GM19438 (cell line): Measurements from ENCODE around the gene PREX1.

Experiments
- ATAC-seq: cut with Tn5 transposase; IDR thresholded peaks from one replicate; pipeline ENCODE4 v1.9.1; 2021; ENCODE audit warnings: low read depth; ENCODE audit not compliant: unreplicated experiment

PREX1 gene

DNA sequence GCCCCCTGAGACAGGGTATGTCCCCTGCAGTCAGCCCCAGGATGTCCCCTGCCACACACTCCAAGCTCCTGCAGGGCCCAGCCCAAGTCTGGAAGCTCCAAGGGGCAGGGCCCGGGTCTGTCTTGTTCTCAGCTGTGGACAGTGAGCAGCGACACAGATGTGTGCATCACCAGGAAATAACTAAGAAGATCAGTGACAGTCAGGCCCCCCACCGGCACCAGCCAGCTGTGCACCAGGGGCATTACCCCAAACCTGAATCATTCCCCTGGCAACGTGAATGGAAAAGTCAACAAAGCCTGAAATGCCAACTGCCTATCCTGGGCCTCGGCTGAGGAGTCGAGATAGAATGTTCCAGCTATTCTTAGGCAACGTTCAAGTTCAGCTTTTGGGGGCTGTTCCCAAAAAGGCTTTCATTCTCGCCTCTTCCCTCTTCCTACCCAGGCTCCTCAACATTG is 105.0 kb downstream of the PREX1 start:
- no peak for ATAC-seq

GRCh38 chr20:48722002-48722731 is 105.6 kb downstream of the PREX1 start:
- no peak for ATAC-seq

DNA sequence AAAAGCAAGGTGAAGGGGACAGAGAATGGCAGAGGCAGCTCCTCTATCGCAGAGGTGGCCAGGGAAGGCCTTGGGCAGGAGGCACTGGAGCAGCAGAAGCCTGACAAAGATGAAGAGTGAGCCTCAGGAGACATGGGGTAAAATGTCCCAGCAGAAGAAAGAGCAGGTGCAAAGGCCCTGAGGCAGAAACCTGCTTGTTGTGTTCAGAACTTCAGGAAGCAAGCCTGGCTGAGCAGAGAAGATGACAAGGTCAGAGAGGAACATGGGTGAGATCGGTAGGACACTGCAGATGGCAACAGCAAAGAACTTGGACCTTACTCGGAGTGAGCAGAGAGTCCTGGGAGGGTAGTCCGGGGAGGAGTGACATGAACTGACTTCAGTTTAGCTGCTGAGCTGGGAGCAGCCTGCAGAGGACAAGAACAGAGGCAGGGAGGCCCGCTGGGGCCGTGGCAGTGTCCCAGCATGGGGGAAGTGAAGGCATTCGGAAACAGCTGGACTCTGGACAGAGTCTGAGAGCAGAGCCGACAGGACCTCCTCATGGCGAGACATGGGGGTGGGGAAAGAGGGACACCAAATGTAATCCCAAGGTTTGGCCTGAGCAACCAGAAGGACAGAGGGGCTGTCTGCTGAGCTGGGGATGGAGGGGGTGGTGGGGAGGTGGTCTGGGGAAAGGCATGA is 106.3 kb downstream of the PREX1 start:
- ATAC-seq = no peak

DNA sequence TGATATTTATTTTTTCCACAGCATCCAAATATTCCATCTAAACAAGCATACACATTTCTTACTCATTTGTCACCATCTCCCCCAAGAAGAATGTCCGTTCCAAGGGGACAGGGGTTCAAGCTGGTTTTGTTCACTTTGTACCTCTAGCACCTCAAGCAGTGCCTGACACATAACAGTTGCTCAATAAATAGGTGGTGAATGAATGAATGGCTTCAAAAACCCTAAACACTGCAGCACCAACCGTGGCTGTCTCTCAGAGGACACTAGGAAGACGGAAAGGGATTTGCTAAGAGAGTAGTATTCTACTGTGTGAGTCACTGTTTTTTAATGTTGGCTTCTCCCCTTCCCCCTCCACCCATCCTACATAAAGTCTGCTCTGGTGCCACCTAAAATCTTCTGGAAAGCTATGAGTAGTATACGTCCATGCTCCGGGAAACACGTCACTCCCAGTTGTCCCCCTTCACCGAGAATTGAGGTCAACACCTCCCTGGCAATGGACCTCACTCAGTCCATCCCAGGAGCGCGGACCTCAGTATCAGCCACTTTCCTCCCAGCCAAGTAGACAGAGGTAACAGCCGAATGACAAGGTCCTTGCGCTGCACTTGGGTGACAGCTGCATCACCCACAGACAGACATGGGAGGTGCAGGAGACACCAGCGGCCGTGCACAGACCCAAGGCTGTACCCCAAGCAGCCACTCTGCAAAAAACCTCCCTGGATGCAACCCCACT is 107.4 kb downstream of the PREX1 start:
- no peak for ATAC-seq

DNA sequence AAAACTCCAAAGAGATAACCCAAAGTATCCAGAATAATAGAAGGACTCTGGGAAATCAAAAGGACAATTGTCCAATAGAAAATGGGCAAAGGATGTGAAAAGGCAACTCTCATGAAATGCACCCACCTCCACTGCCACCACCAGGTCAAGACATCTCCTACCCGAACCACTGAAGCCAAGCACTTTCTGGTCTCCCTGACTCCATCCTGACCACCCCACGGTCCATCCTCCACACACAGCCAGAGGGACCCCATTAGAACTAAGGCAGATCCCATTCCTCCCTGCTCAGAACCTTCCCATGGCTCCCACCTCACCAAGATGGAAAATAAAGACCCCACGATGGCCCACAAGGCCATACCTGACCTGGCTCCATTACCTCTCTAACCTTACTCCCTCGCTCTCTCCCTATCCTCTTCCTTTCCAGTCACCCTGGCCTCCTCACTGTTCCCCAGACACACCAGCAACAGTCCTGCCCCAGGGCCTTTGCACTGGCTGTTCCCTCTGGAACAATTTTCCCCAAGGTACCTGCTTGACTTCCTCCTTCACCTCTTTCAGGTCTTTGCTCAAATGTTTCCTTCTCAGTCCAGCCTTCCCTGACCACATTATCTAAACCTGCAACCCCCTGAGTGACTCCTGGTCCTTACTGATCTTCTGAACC is 108.1 kb downstream of the PREX1 start:
- no peak for ATAC-seq

- no peak for ATAC-seq
These were observed 108.8 kb downstream of the PREX1 start for GRCh38 chr20:48718786-48719578.

GRCh38 chr20:48717680-48718223 is 110.0 kb downstream of the PREX1 start:
- ATAC-seq = no peak

DNA sequence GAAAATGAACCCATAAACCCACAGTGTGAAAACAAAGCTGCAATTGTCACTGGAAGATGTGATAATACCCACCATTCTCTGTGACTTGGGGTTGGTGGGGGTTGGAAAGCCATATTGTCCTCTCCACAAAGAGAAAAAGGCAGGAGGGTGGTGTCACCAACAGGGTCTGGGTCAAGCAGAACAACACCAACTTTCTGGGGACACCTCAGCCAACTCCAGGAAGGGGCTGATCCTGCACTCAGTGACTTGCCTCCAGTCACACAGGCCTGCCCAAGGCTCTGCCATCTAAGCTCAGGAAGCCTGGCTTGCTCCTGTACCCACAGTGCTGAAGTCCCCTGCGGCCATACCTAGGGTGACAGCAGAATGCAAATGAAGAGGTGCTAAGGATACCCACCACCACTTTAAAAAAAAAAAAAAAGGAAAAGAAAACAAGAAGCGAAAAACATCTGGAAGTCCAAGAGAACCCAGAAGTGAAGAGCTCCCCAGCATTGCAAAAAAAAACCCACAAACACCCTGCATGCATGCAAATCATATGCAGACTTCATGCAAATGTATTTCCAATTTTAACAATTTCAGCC is 110.6 kb downstream of the PREX1 start:
- no peak for ATAC-seq

- no peak for ATAC-seq
These were observed 111.3 kb downstream of the PREX1 start for GRCh38 chr20:48716541-48716940.

DNA sequence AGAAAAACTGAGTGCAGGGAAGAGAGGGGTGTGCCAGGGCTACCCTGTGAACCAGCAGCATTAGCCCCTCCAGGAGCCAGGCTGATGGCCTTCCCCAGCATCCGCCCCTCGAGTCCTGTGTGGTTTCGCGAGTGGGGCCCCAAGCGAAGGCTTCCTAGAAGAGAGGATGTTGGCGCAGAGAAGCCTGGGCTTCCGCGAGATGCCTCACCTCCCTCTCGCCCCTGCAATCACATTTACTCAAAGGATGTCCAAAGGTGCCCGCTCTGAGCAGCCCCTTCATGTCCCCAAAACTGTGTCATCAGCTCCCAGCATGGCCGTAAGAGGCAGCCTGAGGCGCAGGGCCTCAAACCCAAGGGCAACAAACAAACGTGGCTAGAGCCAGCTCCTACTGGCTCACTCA is 111.7 kb downstream of the PREX1 start:
- ATAC-seq = no peak

GRCh38 chr20:48714764-48715163 is 113.0 kb downstream of the PREX1 start:
- no peak for ATAC-seq

- ATAC-seq = no peak
These were observed 115.9 kb downstream of the PREX1 start for GRCh38 chr20:48711696-48712464.

- ATAC-seq = no peak
These were observed 116.8 kb downstream of the PREX1 start for GRCh38 chr20:48711044-48711428.

DNA sequence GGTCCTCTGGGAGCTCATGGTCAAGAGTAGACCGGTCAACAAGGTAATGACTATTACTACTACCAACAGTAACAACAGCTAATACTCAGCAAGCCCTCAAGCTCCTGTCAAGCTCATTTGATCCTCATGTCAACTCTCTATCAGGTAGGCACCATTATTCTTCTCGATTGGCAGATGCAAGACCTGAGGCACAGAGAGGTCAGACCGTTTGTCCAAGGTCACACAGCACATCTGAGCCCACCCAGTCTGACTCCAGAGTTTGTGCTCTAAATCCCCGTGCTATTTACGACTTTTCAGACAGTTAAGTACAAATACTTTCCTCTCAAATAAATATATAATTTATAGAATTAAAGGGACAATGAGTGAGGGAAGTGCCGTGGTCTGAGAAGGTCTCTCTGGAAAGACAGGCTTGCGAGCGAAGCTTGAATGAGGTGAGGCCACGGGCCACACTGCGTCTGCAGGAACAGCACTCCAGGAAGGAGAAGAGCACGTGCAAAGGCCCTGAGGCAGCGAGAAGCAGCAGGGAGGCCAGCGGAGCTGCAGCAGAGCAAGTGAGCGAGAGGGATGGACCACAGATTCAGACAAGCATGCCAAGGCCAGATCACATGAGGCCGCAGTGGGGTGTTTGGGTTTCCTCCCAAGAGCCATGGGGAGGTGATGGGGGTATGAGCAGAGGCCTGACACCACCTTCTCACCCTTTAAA is 117.3 kb downstream of the PREX1 start:
- no peak for ATAC-seq

DNA sequence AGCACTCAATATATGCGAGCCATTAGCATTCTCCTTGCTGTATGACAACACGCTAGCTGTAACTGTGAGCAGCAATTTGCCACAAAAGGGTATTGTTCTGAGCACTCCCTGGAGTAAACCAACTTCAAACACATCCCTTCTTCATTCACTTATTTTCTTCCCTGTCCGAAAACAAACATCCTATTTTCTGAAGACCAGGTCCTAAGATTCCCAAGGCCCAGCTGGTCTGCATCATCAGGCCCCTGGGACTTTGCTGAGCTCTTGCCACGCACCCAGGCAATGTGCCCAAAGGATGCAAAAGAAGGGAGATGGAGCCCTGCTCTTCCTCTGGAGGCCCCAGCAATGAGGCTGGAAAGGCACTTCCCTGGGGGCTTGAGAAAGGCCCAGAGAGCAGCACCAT is 118.1 kb downstream of the PREX1 start:
- no peak for ATAC-seq

DNA sequence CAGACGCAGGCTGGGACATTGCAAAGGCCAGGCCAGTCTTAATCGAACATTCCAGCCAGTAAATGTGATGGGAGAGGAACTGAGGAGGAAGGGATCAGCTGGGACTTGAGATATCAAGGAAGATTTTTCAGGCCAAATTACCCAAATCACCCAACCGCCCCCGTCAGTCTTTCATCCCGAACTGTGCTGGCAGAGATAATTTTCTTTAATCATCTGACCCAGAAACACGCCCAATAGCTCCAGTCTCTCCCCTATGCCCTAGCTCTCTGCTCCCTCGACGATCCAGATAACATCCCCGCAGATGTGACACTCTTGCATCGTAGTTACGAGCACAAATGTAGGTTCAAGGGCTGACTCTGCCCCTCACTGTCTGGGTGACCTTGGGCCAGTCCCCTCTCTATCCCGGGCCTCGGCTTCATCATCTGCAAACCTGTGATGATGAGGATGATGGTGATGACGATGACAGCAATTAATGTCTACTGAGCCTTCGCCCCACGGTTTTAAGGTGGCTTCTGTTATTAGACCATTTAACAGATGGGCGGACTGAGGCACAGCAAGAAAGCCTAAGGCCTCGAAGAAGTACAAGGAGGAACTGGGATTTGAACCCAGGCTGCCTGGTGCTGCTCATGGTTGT is 118.6 kb downstream of the PREX1 start:
- no peak for ATAC-seq

GRCh38 chr20:48708630-48709029 is 119.2 kb downstream of the PREX1 start:
- ATAC-seq = no peak

DNA sequence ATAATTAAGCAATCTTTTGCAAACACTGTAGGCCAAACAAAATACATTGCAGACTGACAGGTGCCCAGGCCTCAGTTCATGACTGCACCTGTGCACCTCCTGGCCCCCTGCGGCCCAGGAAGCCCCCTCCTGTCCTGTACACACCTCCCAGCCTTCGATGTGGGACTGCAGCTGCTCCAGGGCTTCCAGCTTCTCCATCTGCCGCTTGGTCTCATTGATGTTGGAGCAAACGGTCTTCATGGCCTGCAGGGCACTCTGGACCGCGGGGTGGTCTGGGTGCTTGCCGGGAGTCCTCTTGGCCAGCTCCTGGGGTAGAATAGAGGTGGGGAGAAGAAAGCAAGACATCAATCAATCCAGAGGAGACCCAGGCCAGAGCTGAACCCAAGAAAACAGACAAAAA is 119.7 kb downstream of the PREX1 start:
- ATAC-seq = no peak
